ENCODE data around the gene SLC29A4. TPM values are rescaled to one million over a fixed set of nuclear protein-coding genes. Genes with fewer than 3 reads are reported as not detected.
A peak's percentile ranks its signal among the peaks of the same experiment; 100 is the strongest.

Gene SLC29A4
- total and polyA plus RNA-seq, 2 of the 13 experiments (the other 11 are each of a cell fraction or from before 2014, with no cell fraction given), result 29.7 to 31.7 TPM

GRCh38 chr7:5284304-5285281 lies 1.9 kb downstream of the SLC29A4 start (continued):
- TF ChIP-seq CENPT (CRISPR knock-in tag; IDR thresholded peaks at IDR 0.05; ENCODE audit: low read depth) (no peak), FOXA1 (IDR thresholded peaks at IDR 0.05) (no peak), FOXA1 (CRISPR knock-in tag; IDR thresholded peaks at IDR 0.05) (peak; percentile 76), UBTF (CRISPR knock-in tag; IDR thresholded peaks at IDR 0.05) (peak; percentile 76), MAFK (conservative IDR thresholded peaks at IDR 0.05 in 1 of 2, IDR thresholded peaks at IDR 0.05 in 1 of 2; ENCODE audit: low read length in 2 of 2) (no peak), STAT5B (CRISPR knock-in tag; IDR thresholded peaks at IDR 0.05) (no peak), ZNF616 (CRISPR knock-in tag; IDR thresholded peaks at IDR 0.05; ENCODE audit: low read depth) (no peak), SMAD3 (CRISPR knock-in tag; IDR thresholded peaks at IDR 0.05) (0 out of 2 replicates have a peak, but pooled peaks have one; percentile 10), PTBP1 (IDR thresholded peaks at IDR 0.05; ENCODE audit: low read depth, low read length, poor library complexity, severe bottlenecking) (no peak), DMAP1 (CRISPR knock-in tag; IDR thresholded peaks at IDR 0.05) (peak; percentile 34; the same call in 1 of the 2 replicates), ZNF543 (CRISPR knock-in tag; IDR thresholded peaks at IDR 0.05) (peak; percentile 56; the same call in 1 of the 2 replicates), ZNF609 (CRISPR knock-in tag; IDR thresholded peaks at IDR 0.05; ENCODE audit: borderline replicate concordance) (peak; percentile 95; the same call in 1 of the 2 replicates), ZNF703 (CRISPR knock-in tag; IDR thresholded peaks at IDR 0.05; ENCODE audit: borderline replicate concordance) (no peak), GMEB1 (CRISPR knock-in tag; IDR thresholded peaks at IDR 0.05; ENCODE audit: borderline replicate concordance) (peak; percentile 62; the same call in 1 of the 2 replicates), NFIC (IDR thresholded peaks at IDR 0.05; ENCODE audit: low read length) (peak; percentile 81; the same call in 1 of the 2 replicates), YEATS4 (CRISPR knock-in tag; IDR thresholded peaks at IDR 0.05; ENCODE audit: borderline replicate concordance) (peak; percentile 60; the same call in 1 of the 2 replicates)
